ENCODE data around the gene KRT40. TPM values are rescaled to one million over a fixed set of nuclear protein-coding genes. Genes with fewer than 3 reads are reported as not detected.
A peak's percentile ranks its signal among the peaks of the same experiment; 100 is the strongest.

KRT40 gene
- total and polyA plus RNA-seq, 2 experiments from 2014 or later, result not detected

- TF ChIP-seq, protein P1, sequence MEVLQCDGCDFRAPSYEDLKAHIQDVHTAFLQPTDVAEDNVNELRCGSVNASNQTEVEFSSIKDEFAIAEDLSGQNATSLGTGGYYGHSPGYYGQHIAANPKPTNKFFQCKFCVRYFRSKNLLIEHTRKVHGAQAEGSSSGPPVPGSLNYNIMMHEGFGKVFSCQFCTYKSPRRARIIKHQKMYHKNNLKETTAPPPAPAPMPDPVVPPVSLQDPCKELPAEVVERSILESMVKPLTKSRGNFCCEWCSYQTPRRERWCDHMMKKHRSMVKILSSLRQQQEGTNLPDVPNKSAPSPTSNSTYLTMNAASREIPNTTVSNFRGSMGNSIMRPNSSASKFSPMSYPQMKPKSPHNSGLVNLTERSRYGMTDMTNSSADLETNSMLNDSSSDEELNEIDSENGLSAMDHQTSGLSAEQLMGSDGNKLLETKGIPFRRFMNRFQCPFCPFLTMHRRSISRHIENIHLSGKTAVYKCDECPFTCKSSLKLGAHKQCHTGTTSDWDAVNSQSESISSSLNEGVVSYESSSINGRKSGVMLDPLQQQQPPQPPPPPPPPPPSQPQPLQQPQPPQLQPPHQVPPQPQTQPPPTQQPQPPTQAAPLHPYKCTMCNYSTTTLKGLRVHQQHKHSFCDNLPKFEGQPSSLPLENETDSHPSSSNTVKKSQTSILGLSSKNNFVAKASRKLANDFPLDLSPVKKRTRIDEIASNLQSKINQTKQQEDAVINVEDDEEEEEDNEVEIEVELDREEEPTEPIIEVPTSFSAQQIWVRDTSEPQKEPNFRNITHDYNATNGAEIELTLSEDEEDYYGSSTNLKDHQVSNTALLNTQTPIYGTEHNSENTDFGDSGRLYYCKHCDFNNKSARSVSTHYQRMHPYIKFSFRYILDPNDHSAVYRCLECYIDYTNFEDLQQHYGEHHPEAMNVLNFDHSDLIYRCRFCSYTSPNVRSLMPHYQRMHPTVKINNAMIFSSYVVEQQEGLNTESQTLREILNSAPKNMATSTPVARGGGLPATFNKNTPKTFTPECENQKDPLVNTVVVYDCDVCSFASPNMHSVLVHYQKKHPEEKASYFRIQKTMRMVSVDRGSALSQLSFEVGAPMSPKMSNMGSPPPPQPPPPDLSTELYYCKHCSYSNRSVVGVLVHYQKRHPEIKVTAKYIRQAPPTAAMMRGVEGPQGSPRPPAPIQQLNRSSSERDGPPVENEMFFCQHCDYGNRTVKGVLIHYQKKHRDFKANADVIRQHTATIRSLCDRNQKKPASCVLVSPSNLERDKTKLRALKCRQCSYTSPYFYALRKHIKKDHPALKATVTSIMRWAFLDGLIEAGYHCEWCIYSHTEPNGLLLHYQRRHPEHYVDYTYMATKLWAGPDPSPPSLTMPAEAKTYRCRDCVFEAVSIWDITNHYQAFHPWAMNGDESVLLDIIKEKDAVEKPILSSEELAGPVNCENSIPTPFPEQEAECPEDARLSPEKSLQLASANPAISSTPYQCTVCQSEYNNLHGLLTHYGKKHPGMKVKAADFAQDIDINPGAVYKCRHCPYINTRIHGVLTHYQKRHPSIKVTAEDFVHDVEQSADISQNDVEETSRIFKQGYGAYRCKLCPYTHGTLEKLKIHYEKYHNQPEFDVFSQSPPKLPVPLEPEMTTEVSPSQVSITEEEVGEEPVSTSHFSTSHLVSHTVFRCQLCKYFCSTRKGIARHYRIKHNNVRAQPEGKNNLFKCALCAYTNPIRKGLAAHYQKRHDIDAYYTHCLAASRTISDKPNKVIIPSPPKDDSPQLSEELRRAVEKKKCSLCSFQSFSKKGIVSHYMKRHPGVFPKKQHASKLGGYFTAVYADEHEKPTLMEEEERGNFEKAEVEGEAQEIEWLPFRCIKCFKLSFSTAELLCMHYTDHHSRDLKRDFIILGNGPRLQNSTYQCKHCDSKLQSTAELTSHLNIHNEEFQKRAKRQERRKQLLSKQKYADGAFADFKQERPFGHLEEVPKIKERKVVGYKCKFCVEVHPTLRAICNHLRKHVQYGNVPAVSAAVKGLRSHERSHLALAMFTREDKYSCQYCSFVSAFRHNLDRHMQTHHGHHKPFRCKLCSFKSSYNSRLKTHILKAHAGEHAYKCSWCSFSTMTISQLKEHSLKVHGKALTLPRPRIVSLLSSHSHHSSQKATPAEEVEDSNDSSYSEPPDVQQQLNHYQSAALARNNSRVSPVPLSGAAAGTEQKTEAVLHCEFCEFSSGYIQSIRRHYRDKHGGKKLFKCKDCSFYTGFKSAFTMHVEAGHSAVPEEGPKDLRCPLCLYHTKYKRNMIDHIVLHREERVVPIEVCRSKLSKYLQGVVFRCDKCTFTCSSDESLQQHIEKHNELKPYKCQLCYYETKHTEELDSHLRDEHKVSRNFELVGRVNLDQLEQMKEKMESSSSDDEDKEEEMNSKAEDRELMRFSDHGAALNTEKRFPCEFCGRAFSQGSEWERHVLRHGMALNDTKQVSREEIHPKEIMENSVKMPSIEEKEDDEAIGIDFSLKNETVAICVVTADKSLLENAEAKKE (CRISPR knock-in tag; IDR thresholded peaks at IDR 0.05), result no peak
- TF ChIP-seq, protein P2, sequence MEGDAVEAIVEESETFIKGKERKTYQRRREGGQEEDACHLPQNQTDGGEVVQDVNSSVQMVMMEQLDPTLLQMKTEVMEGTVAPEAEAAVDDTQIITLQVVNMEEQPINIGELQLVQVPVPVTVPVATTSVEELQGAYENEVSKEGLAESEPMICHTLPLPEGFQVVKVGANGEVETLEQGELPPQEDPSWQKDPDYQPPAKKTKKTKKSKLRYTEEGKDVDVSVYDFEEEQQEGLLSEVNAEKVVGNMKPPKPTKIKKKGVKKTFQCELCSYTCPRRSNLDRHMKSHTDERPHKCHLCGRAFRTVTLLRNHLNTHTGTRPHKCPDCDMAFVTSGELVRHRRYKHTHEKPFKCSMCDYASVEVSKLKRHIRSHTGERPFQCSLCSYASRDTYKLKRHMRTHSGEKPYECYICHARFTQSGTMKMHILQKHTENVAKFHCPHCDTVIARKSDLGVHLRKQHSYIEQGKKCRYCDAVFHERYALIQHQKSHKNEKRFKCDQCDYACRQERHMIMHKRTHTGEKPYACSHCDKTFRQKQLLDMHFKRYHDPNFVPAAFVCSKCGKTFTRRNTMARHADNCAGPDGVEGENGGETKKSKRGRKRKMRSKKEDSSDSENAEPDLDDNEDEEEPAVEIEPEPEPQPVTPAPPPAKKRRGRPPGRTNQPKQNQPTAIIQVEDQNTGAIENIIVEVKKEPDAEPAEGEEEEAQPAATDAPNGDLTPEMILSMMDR (conservative IDR thresholded peaks at IDR 0.05; ENCODE audit: low read depth in 2 of 2), result no peak
- TF ChIP-seq, protein P3, sequence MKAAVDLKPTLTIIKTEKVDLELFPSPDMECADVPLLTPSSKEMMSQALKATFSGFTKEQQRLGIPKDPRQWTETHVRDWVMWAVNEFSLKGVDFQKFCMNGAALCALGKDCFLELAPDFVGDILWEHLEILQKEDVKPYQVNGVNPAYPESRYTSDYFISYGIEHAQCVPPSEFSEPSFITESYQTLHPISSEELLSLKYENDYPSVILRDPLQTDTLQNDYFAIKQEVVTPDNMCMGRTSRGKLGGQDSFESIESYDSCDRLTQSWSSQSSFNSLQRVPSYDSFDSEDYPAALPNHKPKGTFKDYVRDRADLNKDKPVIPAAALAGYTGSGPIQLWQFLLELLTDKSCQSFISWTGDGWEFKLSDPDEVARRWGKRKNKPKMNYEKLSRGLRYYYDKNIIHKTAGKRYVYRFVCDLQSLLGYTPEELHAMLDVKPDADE (IDR thresholded peaks at IDR 0.05), result no peak
Observed at GRCh38 chr17:40952661-40953060, 31.5 kb downstream of the KRT40 start (continued).

GRCh38 chr17:40952154-40952553 is 32.0 kb downstream of the KRT40 start:
- no peak overlapping the region for H3K4me3 Mint-ChIP-seq
- DNase-seq (ENCODE audit: low spot score) (no peak), ATAC-seq (no peak)
- Histone ChIP-seq H3K79me2 (replicated peaks; ENCODE audit: insufficient read depth) (no peaks in the 10 kb centered on the region), H3K4me3 (no peak overlapping the region), H3K36me3 (ENCODE audit: insufficient read depth) (no peaks in the 10 kb centered on the region), H3K4me1 (ENCODE audit: insufficient read depth) (peaks cover 6% of the 10 kb centered on the region), H2AFZ (peak overlapping the region; percentile 78; the same call in 1 of the 2 replicates), H3K27ac (ENCODE audit: low read depth) (no peak overlapping the region), H3F3A (replicated peaks; ENCODE audit: low read depth) (no peaks in the 10 kb centered on the region), H3K27me3 (ENCODE audit: insufficient read depth) (no peaks in the 10 kb centered on the region), H3K9me2 (ENCODE audit: insufficient read depth) (peaks cover 7% of the 10 kb centered on the region), H4K20me1 (replicated peaks; ENCODE audit: insufficient read depth) (no peaks in the 10 kb centered on the region), H3K4me2 (no peak overlapping the region)
- peaks cover 2% of the 10 kb centered on the region for H3K27me3 Mint-ChIP-seq (ENCODE audit: insufficient read depth, low read depth, poor library complexity)
- peaks cover 9% of the 10 kb centered on the region for H3K4me1 Mint-ChIP-seq
- no peaks in the 10 kb centered on the region; the same call in 2 of the 3 replicates for H3K9me3 Mint-ChIP-seq
- no peaks in the 10 kb centered on the region for H3K36me3 Mint-ChIP-seq (ENCODE audit: low read depth)
- H3K27ac Mint-ChIP-seq, result no peak overlapping the region
- no peak for TF ChIP-seq CREB1 (CRISPR knock-in tag; IDR thresholded peaks at IDR 0.05; ENCODE audit: low read depth)
- TF ChIP-seq, protein P1 (CRISPR knock-in tag; IDR thresholded peaks at IDR 0.05), result no peak

All from GM23338 (cell line).